Endothelial cell (in vitro differentiated cells): ENCODE measurements around the gene NEMF. TPM values are rescaled to one million over a fixed set of nuclear protein-coding genes. Genes with fewer than 3 reads are reported as not detected.
"Not testable (repeated sequence)": the region's sequence is repeated elsewhere in the genome, so short reads cannot be mapped to it uniquely, and the experiment has no call there.

Experiments
- DNase-seq: peaks from one replicate; pipeline ENCODE4 v3.0.0; 2021; ENCODE audit warnings: low spot score
- H3K27ac Mint-ChIP-seq: one replicate; pipeline ENCODE4 v1.8.0; 2021; ENCODE audit warnings: mixed read lengths, inconsistent platforms; ENCODE audit not compliant: unreplicated experiment
- H3K27me3 Mint-ChIP-seq: one replicate; pipeline ENCODE4 v1.8.0; 2021; ENCODE audit warnings: mild to moderate bottlenecking, moderate library complexity, mixed read lengths, inconsistent platforms; ENCODE audit not compliant: unreplicated experiment
- H3K36me3 Mint-ChIP-seq: one replicate; pipeline ENCODE4 v1.8.0; 2021; ENCODE audit warnings: mild to moderate bottlenecking, low read depth, mixed read lengths, inconsistent platforms; ENCODE audit not compliant: unreplicated experiment
- H3K4me1 Mint-ChIP-seq: one replicate; pipeline ENCODE4 v1.8.0; 2021; ENCODE audit warnings: mild to moderate bottlenecking, mixed read lengths, inconsistent platforms; ENCODE audit not compliant: unreplicated experiment
- H3K4me3 Mint-ChIP-seq: one replicate; pipeline ENCODE4 v1.8.0; 2021; ENCODE audit warnings: mild to moderate bottlenecking, mixed read lengths, inconsistent platforms; ENCODE audit not compliant: unreplicated experiment
- H3K9me3 Mint-ChIP-seq: one replicate; pipeline ENCODE4 v1.8.0; 2021; ENCODE audit warnings: mixed read lengths, inconsistent platforms; ENCODE audit not compliant: unreplicated experiment
- CTCF ChIP-seq: fragments of 200-600 bp; sonication (generic); IDR thresholded peaks from one replicate; pipeline ENCODE4 v1.5.0; 2021; ENCODE audit warnings: antibody characterized with exemption; ENCODE audit not compliant: unreplicated experiment
- total RNA-seq: library from RNA; stranded (reverse); fragmentation: NEBNext Ultra II Directional; extraction: Animal tissue kit (Norgen Biotek cat#: 25700); gene quantifications from one replicate; pipeline ENCODE4 v1.2.1, GENCODE V29; 2021; ENCODE audit not compliant: unreplicated experiment

Gene NEMF
- total RNA-seq, 1 donor from 2014 or later: 55.5 TPM

- DNase-seq: no peak
- no peaks in the 10 kb centered on the region for H3K9me3 Mint-ChIP-seq
- no peaks in the 10 kb centered on the region for H3K36me3 Mint-ChIP-seq
- H3K4me1 Mint-ChIP-seq: no peaks in the 10 kb centered on the region
- no peak overlapping the region for H3K27ac Mint-ChIP-seq
- TF ChIP-seq CTCF: no peak
- H3K27me3 Mint-ChIP-seq: no peaks in the 10 kb centered on the region
- no peak overlapping the region for H3K4me3 Mint-ChIP-seq
Measured at GRCh38 chr14:49876563-49877127, 24.1 kb upstream of the NEMF start.

- TF ChIP-seq CTCF: no peak
- no peak overlapping the region for H3K4me3 Mint-ChIP-seq
- DNase-seq: no peak
- no peaks in the 10 kb centered on the region for H3K4me1 Mint-ChIP-seq
- H3K27me3 Mint-ChIP-seq: no peaks in the 10 kb centered on the region
- H3K36me3 Mint-ChIP-seq: no peaks in the 10 kb centered on the region
- no peak overlapping the region for H3K27ac Mint-ChIP-seq
- no peaks in the 10 kb centered on the region for H3K9me3 Mint-ChIP-seq
Measured at GRCh38 chr14:49875640-49876198, 23.1 kb upstream of the NEMF start.

GRCh38 chr14:49873548-49873947, 21.0 kb upstream of the NEMF start:
- not testable (repeated sequence) for H3K27ac Mint-ChIP-seq, H3K4me1 Mint-ChIP-seq, H3K27me3 Mint-ChIP-seq, H3K36me3 Mint-ChIP-seq, H3K4me3 Mint-ChIP-seq, DNase-seq, H3K9me3 Mint-ChIP-seq

GRCh38 chr14:49870908-49871307, 18.3 kb upstream of the NEMF start:
- Mint-ChIP-seq H3K4me1 (peaks cover 9% of the 10 kb centered on the region), H3K36me3 (no peaks in the 10 kb centered on the region), H3K27me3 (peaks cover 6% of the 10 kb centered on the region), H3K4me3 (no peak overlapping the region), H3K27ac (no peak overlapping the region), H3K9me3 (no peaks in the 10 kb centered on the region)
- no peak for TF ChIP-seq CTCF
- DNase-seq: no peak

- Mint-ChIP-seq H3K4me1 (peaks cover 9% of the 10 kb centered on the region), H3K36me3 (no peaks in the 10 kb centered on the region), H3K9me3 (no peaks in the 10 kb centered on the region), H3K4me3 (peak overlapping the region; percentile 84), H3K27me3 (peaks cover 6% of the 10 kb centered on the region), H3K27ac (no peak overlapping the region)
- DNase-seq: no peak
- no peak for TF ChIP-seq CTCF
Measured at GRCh38 chr14:49868720-49869114, 16.1 kb upstream of the NEMF start.
